ENCODE measurements around the gene P3R3URF. TPM values are rescaled to one million over a fixed set of nuclear protein-coding genes. Genes with fewer than 3 reads are reported as not detected.

The P3R3URF gene
- total RNA-seq, 1 donor from 2014 or later, result not detected

DNA sequence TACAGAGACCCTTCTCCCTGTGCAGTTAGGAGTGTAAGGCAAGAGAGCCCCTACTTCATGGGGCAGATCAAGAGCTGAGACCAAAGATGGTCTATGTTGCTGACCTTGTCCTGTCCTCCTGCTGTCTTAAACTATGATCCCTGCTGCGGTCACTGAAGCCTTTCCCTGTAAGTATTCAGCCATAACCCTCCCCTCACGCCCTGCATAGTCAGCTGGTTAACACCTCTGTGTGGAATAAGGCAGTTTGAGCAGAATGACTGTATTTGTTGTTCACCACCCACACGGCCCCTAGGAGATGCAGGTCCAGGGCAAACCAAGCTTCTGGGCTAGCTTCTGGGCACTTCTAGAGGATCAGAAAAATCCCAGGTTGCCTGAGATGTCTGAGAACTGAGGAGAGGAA, 1.0 kb downstream of the P3R3URF start:
- Histone ChIP-seq H3K27ac (ENCODE audit: low read depth, low read length) (no peak overlapping the region), H3K4me3 (ENCODE audit: insufficient read depth, low read depth, low read length) (no peak overlapping the region), H3K79me2 (ENCODE audit: insufficient read depth, low read length) (no peaks in the 10 kb centered on the region), H3K36me3 (ENCODE audit: insufficient read depth, low read length) (no peaks in the 10 kb centered on the region), H3K27me3 (ENCODE audit: insufficient read depth, low read length) (no peaks in the 10 kb centered on the region), H2AFZ (ENCODE audit: low read depth, low read length) (no peak overlapping the region), H3K9me3 (ENCODE audit: insufficient read depth, low read depth, low read length) (no peaks in the 10 kb centered on the region), H3K4me2 (ENCODE audit: low read length) (no peak overlapping the region), H3K4me1 (ENCODE audit: insufficient read depth, low read length) (peaks cover 7% of the 10 kb centered on the region), H3K9ac (ENCODE audit: low read length) (no peak overlapping the region), H4K20me1 (ENCODE audit: insufficient read depth, low read length) (no peaks in the 10 kb centered on the region)
- Mint-ChIP-seq H3K27me3 (ENCODE audit: low read depth, unreplicated experiment) (peaks cover 8% of the 10 kb centered on the region), H3K4me3 (ENCODE audit: unreplicated experiment) (no peak overlapping the region), H3K9me3 (ENCODE audit: unreplicated experiment) (no peaks in the 10 kb centered on the region), H3K4me1 (ENCODE audit: low read depth, unreplicated experiment) (no peaks in the 10 kb centered on the region), H3K27ac (ENCODE audit: unreplicated experiment) (no peak overlapping the region), H3K36me3 (ENCODE audit: low read depth, unreplicated experiment) (peaks cover 2% of the 10 kb centered on the region)
- TF ChIP-seq EZH2 (IDR thresholded peaks at IDR 0.05; ENCODE audit: insufficient read depth, low read length), result no peak
- TF ChIP-seq, protein P1, sequence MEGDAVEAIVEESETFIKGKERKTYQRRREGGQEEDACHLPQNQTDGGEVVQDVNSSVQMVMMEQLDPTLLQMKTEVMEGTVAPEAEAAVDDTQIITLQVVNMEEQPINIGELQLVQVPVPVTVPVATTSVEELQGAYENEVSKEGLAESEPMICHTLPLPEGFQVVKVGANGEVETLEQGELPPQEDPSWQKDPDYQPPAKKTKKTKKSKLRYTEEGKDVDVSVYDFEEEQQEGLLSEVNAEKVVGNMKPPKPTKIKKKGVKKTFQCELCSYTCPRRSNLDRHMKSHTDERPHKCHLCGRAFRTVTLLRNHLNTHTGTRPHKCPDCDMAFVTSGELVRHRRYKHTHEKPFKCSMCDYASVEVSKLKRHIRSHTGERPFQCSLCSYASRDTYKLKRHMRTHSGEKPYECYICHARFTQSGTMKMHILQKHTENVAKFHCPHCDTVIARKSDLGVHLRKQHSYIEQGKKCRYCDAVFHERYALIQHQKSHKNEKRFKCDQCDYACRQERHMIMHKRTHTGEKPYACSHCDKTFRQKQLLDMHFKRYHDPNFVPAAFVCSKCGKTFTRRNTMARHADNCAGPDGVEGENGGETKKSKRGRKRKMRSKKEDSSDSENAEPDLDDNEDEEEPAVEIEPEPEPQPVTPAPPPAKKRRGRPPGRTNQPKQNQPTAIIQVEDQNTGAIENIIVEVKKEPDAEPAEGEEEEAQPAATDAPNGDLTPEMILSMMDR (IDR thresholded peaks at IDR 0.05; ENCODE audit: insufficient read depth, low read depth, low read length), result no peak
- FAIRE-seq, result no peak
- DNase-seq (ENCODE audit: low read depth), result no peak

GRCh38 chr1:46174448-46175231, 1.6 kb downstream of the P3R3URF start, which contains the start of gene TSPAN1:
Gene TSPAN1 (plus strand): TSS chr1:46175087. CDS start chr1:46181108, 6,021 bp downstream.
- no peak within 1 kb of the TSS for H2AFZ ChIP-seq (ENCODE audit: low read depth, low read length)
- H3K79me2 ChIP-seq (ENCODE audit: insufficient read depth, low read length), result no peaks in the 10 kb centered on the region
- no peak for FAIRE-seq
- peaks cover 7% of the 10 kb centered on the region for H3K4me1 ChIP-seq (ENCODE audit: insufficient read depth, low read length)
- no peaks in the 10 kb centered on the region for H4K20me1 ChIP-seq (ENCODE audit: insufficient read depth, low read length)
- Mint-ChIP-seq H3K4me3 (ENCODE audit: unreplicated experiment) (no peak within 1 kb of the TSS), H3K36me3 (ENCODE audit: low read depth, unreplicated experiment) (peaks cover 2% of the 10 kb centered on the region), H3K27me3 (ENCODE audit: low read depth, unreplicated experiment) (peaks cover 13% of the 10 kb centered on the region), H3K9me3 (ENCODE audit: unreplicated experiment) (no peaks in the 10 kb centered on the region), H3K27ac (ENCODE audit: unreplicated experiment) (no peak within 1 kb of the TSS), H3K4me1 (ENCODE audit: low read depth, unreplicated experiment) (no peaks in the 10 kb centered on the region)
- H3K9ac ChIP-seq (ENCODE audit: low read length), result no peak within 1 kb of the TSS
- no peak within 1 kb of the TSS for H3K27ac ChIP-seq (ENCODE audit: low read depth, low read length)
- no peaks in the 10 kb centered on the region for H3K36me3 ChIP-seq (ENCODE audit: insufficient read depth, low read length)
- DNase-seq (ENCODE audit: low read depth), result no peak
- no peaks in the 10 kb centered on the region for H3K9me3 ChIP-seq (ENCODE audit: insufficient read depth, low read depth, low read length)
- no peak for TF ChIP-seq EZH2 (IDR thresholded peaks at IDR 0.05; ENCODE audit: insufficient read depth, low read length)
- TF ChIP-seq, protein P1 (IDR thresholded peaks at IDR 0.05; ENCODE audit: insufficient read depth, low read depth, low read length), result no peak
- H3K4me3 ChIP-seq (ENCODE audit: insufficient read depth, low read depth, low read length), result no peak within 1 kb of the TSS
- no peak within 1 kb of the TSS for H3K4me2 ChIP-seq (ENCODE audit: low read length)
- peaks cover 4% of the 10 kb centered on the region for H3K27me3 ChIP-seq (ENCODE audit: insufficient read depth, low read length)

DNA sequence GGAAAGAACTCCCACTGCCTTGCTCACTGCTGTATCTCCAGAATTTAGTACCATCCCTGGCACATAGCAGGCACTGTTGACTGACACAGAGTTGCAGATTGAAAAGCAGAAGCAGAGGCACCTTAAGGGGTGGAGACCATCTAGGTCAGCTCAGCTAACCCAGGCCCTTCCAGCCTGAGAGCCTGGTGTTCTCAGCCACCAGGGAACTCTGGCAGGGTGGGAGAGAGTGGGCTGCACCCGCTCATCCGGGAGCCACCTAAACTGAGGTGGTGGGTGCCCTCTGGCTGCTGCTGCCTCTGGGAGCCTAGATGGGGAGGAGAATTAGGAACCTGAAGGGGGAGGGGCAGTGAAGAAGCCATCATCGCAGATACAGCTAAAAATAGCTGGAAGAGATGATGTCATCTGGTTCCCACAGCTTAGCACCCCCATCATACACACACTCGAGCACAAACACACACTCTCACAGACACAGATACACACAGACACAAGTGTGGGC, 2.9 kb downstream of the P3R3URF start:
- Histone ChIP-seq H3K27ac (ENCODE audit: low read depth, low read length) (no peak overlapping the region), H3K36me3 (ENCODE audit: insufficient read depth, low read length) (no peaks in the 10 kb centered on the region), H3K4me1 (ENCODE audit: insufficient read depth, low read length) (peaks cover 7% of the 10 kb centered on the region), H3K79me2 (ENCODE audit: insufficient read depth, low read length) (no peaks in the 10 kb centered on the region), H3K4me3 (ENCODE audit: insufficient read depth, low read depth, low read length) (no peak overlapping the region), H3K27me3 (ENCODE audit: insufficient read depth, low read length) (peaks cover 9% of the 10 kb centered on the region), H3K9ac (ENCODE audit: low read length) (no peak overlapping the region), H3K4me2 (ENCODE audit: low read length) (peak overlapping the region; percentile 20), H3K9me3 (ENCODE audit: insufficient read depth, low read depth, low read length) (no peaks in the 10 kb centered on the region), H2AFZ (ENCODE audit: low read depth, low read length) (peak overlapping the region; percentile 5), H4K20me1 (ENCODE audit: insufficient read depth, low read length) (no peaks in the 10 kb centered on the region)
- Mint-ChIP-seq H3K27me3 (ENCODE audit: low read depth, unreplicated experiment) (peaks cover 25% of the 10 kb centered on the region), H3K4me3 (ENCODE audit: unreplicated experiment) (no peak overlapping the region), H3K9me3 (ENCODE audit: unreplicated experiment) (no peaks in the 10 kb centered on the region), H3K36me3 (ENCODE audit: low read depth, unreplicated experiment) (peaks cover 2% of the 10 kb centered on the region), H3K4me1 (ENCODE audit: low read depth, unreplicated experiment) (no peaks in the 10 kb centered on the region), H3K27ac (ENCODE audit: unreplicated experiment) (no peak overlapping the region)
- FAIRE-seq (no peak), DNase-seq (ENCODE audit: low read depth) (peak; percentile 22)
- TF ChIP-seq, protein P1 (IDR thresholded peaks at IDR 0.05; ENCODE audit: insufficient read depth, low read depth, low read length), result no peak
- no peak for TF ChIP-seq EZH2 (IDR thresholded peaks at IDR 0.05; ENCODE audit: insufficient read depth, low read length)
